Right hindlimb (tissue), 1 donor: ENCODE measurements around the gene ATF7.
"Not testable (repeated sequence)": the region's sequence is repeated elsewhere in the genome, so short reads cannot be mapped to it uniquely, and the experiment has no call there.

Source experiments
- DNase-seq: peaks from one replicate; pipeline ENCODE4 v3.0.0-alpha.2; 2018

Gene ATF7

GRCh38 chr12:53593707-53594106 is 32.5 kb downstream of the ATF7 start:
- no peak for DNase-seq

GRCh38 chr12:53593031-53593430 is 33.2 kb downstream of the ATF7 start:
- no peak for DNase-seq

- DNase-seq, result no peak
These were observed 33.8 kb downstream of the ATF7 start for GRCh38 chr12:53592426-53592825.

GRCh38 chr12:53591301-53592206 is 34.6 kb downstream of the ATF7 start:
- no peak for DNase-seq

- no peak for DNase-seq
These were observed 35.5 kb downstream of the ATF7 start for GRCh38 chr12:53590652-53591051.

DNA sequence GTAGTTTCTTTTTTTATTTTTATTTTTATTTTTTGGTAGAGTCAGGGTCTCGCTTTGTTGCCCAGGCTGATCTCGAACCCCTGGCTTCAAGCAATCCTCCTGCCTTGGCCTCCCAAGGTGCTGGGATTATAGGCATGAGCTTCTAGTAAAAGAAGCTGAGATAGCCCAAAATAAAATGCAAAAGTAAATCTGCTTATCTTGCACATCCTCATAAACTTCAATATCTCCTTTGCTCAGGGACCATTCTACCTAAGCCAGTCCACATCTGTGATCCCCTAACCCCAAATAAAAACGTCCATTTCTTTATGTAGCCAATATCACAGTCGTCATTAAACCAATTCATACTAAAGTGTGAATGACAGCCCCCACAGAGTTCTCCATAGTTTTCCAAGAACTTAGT is 36.3 kb downstream of the ATF7 start:
- DNase-seq, result no peak

GRCh38 chr12:53589423-53589822 is 36.8 kb downstream of the ATF7 start:
- DNase-seq, result no peak

- no peak for DNase-seq
These were observed 38.1 kb downstream of the ATF7 start for GRCh38 chr12:53588123-53588522.

DNA sequence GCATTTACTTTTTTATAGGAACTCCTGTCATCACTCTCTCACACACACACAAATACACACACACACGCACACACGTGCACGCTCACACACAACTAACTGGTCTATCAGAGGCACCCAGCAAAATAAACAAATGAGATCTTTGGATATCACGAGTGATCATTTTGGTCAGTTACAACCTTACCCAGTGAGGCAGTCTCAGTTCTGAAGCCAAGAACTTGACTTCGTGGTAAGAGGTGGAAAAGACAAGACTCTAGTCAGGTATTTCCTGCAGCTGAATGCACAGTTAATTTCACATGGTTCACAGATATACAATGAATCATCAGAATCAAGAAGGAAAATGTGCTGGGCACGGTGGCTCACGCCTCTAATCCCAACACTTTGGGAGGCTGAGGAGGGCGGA is 39.4 kb downstream of the ATF7 start:
- no peak for DNase-seq

- DNase-seq, result no peak
These were observed 40.6 kb downstream of the ATF7 start for GRCh38 chr12:53585448-53586125.

DNA sequence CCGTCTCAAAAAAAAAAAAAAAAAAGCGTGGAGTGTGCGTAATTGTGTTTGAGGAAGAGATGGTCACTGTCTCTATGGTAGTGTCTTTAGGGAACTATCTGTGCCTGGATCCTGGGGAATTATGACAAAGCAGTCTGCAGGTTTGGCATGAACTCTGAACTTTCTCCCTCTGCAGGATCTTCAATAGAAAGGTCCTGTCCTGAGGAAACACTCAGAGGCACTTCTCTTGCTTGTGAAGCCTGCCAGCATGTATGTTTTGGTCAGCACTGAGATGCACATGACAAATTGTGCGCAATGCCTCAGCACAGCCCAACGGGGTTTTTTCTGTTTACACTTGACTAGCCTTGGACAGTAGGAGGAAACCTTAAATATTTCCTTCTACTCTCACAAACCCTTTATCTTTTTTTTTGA is 46.6 kb downstream of the ATF7 start:
- DNase-seq, result no peak

- DNase-seq, result no peak
These were observed 47.4 kb downstream of the ATF7 start for GRCh38 chr12:53578783-53579182.

GRCh38 chr12:53577941-53578352 is 48.2 kb downstream of the ATF7 start:
- DNase-seq, result no peak

DNA sequence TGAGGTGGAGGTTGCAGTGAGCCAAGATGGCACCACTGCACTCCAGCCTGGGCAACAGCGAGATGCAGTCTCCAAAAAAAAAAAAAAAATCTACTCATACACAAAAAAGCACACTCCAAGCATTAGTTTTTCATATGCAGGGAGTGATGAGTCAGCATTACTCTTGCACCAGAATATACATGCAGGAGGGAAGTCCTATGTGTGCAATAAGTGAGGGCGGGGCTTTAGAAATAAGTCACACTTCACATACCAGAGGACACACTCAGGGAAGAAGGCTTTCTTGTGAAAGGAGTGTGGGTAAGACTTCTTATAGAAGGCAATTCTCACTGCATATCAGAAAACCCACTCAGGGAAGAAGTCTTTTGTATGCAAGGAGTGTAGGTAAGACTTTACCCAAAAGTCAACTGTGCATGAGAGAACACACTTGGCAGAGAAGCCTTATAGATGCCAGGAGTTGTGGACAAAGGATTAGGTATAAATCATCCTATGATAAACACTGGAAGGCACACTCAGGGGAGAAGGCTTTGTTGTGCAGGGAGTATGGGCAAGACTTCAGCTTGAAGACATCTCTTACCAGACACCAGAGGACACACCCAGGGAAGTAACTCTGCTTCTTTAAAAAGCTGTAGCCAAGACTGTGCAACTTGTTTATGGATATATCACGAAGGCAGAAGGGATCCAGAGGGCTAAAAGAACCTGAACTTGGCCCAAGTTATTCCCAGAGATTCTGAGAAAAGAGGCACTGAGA is 50.5 kb downstream of the ATF7 start:
- DNase-seq, result no peak

DNA sequence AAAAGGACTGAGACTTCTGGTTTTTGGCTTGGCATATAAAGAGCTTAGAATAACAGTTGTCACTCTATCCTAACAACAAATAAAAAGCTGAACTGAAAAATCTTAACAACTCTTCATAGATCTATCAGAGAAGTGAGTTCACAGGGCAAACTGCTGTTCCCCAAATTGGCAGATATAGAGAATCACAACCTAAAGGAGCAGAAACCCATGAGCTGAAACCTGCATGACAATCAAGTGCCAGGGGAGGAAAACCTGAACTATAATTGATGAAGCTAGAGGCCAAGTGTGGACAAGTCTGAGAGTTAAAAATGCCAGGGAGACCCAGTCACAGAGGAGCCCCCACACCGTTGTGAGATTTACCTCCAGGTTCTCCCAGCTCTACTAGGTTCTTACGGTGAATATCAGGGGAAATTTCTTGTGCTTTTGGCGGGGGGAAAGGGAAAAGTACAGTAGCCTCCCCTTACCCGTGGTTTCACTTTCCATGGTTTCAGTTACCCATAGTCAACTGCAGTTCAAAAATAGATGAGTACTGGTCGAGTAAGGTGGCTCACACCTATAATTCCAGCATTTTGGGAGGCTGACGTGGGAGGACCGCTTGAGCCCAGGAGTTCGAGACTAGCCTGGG is 53.9 kb downstream of the ATF7 start:
- no peak for DNase-seq

DNA sequence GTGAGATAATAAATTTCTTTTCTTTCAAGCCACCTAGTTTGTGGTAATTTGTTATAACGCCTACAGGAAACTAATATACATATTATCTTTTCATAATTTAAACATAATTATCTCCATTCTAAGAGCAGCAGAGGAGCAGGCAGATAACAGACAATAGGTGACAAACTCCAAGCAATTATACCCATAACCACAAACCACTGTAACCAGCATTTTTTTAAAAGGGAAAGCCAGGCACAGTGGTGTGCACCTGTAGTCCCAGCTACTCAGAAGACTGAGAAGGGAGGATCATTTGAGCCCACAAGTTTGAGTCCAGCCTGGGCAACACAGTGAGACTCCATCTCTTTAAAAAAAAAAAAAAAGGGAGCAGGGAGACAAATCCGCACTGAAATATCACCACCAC is 54.9 kb downstream of the ATF7 start:
- DNase-seq, result no peak

DNA sequence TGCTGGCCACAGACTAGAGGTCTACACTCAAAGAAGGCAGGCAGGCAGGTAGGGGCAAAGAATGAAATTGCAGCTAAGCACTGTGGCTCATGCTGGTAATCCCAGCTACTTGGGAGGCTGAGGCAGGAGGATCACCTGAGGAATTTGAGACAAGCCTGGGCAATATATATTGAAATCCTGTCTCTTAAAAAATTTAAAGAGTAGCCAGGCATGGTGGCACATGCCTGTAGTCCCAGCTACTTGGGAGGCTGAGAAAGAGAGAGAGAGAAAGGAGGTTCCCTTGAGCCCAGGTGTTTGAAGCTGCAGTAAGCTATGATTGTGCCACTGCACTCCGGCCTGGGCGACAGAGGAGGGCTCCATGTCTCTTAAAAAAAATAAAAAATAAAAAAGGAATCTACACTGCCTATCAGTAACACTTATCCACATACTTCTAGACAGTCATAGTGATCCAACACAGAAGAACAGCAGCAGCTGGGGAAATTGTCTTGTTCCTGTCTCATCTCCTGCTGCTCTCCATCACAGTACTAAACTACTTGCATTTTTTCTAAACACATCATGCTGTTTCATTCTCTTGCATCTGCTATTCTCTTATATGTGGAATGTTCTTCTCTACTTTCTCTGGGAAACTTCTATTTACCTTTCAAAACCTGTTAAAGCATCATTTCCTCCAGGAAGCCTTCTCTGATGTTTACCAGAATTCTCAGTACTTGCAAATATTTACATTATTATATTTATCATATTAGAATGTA is 57.2 kb downstream of the ATF7 start:
- DNase-seq, result no peak

DNA sequence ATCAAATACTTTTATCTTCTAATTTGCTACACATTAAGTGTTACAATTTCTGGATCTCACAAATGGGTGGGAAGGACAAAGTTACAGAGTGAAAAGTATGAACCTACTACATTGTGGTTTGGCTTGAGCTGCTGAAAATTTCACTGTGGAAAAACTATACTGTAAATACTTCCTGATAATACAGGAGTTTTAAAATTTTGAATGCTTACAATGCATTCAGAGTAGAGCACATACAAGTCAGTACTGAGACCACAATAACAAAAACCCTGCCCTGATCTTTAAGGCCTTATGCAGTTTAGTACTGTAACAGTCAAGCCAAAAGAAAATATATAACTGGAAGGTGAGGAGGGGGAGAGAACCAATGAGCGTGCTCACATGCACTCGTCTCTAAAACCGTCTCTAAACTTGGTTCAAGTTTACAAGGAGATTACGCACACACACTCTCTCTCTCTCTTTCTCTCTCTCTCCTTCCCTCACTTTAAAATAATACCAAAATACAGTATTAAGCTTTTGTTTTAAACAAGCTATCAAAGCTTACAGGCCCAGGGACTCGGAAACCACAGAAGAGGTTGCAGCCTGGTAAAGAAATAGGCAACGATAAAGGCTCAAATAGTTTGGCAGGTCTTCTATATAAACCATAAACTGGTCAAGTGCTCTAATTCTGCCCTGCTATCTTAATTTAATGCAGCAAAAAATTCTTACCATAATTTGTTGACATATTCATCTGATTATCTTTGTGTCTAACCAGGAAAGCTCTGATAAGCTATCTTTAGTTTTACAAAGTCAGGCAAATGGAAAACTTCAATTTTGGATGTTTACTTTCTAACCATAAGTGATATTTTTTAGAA is 58.0 kb downstream of the ATF7 start:
- DNase-seq, result no peak

DNA sequence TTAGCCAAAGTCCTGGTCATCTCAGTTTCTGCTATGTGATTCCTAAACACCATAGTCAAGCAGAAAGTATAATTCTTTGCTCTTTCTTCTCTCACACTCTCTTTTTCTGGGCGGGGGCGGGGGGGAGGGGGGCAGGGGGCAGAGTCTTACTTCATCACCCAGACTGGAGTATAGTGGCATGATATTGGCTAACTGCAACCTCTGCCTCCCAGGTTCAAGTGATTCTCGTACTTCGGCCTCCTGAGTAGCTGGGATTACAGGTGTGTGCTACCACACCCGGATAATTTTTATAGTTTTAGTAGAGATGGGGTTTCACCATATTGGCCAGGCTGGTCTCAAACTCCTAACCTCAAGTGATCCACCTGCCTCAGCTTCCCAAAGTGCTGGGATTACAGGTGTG is 60.8 kb downstream of the ATF7 start:
- not testable (repeated sequence) for DNase-seq

GRCh38 chr12:53564941-53565340 is 61.2 kb downstream of the ATF7 start:
- no peak for DNase-seq

GRCh38 chr12:53564278-53564677 is 61.9 kb downstream of the ATF7 start:
- DNase-seq, result no peak
